Motor neuron (in vitro differentiated cells): ENCODE data around the gene ATP13A4. TPM values are rescaled to one million over a fixed set of nuclear protein-coding genes. Genes with fewer than 3 reads are reported as not detected.

ENCODE experiments used
- ATAC-seq, 8 experiments: fragments of 200-7000 bp; cut with Tn5 transposase; replicated peaks in 6 of 8; 2 replicates each; pipeline ENCODE4 v1.8.0; 2021; ENCODE audit warnings: mild to moderate bottlenecking in 8 of 8, moderate library complexity in 8 of 8
- H3K27ac ChIP-seq, 2 donors: fragments of 250-450 bp; sonication (Bioruptor Pico); 2 replicates each; pipeline ENCODE4 v1.9.0; 2021; ENCODE audit warnings: antibody characterized with exemption in 2 of 2, mild to moderate bottlenecking in 2 of 2, moderate library complexity in 1 of 2
- H3K4me1 ChIP-seq, 2 donors: fragments of 250-450 bp; sonication (Bioruptor Pico); replicated peaks in 1 of 2; 2 replicates each; pipeline ENCODE4 v1.6.1; 2021; ENCODE audit warnings: antibody characterized with exemption in 2 of 2, mild to moderate bottlenecking in 2 of 2, moderate library complexity in 1 of 2
- H3K4me3 ChIP-seq, 5 donors: fragments of 250-450 bp; sonication (Bioruptor Pico); 2 replicates each; pipeline ENCODE4 v1.9.0; 2021; ENCODE audit warnings: antibody characterized with exemption in 5 of 5, mild to moderate bottlenecking in 5 of 5, moderate library complexity in 4 of 5
- WGBS, 10 experiments: fragments of 450-650 bp; shearing (Covaris generic); methylation state at CpG; one replicate each; pipeline ENCODE4 v1.0.0; 2022; 5-methylcytosine and 5-hydroxymethylcytosine counted together
- in situ Hi-C, 9 experiments: fragments of 400-800 bp; cut with MboI; loops; one replicate each; pipeline ENCODE4 v1.15.0; 2021; ENCODE audit warnings: low sequenced_read_pairs in 9 of 9, low pct_unique_long_range_greater_than_20kb in 2 of 9; ENCODE audit not compliant: unreplicated experiment in 9 of 9
- total RNA-seq, 8 experiments: library from RNA; unstranded; fragments of 300-600 nt; gene quantifications; 2 replicates each; pipeline versions ENCODE4 v1.2.3 to v1.2.4, GENCODE V29; 2022

ATP13A4 gene
- total RNA-seq, 8 experiments from 2014 or later: 0.20 to 5.6 (median 0.92) TPM; not detected in 1

DNA sequence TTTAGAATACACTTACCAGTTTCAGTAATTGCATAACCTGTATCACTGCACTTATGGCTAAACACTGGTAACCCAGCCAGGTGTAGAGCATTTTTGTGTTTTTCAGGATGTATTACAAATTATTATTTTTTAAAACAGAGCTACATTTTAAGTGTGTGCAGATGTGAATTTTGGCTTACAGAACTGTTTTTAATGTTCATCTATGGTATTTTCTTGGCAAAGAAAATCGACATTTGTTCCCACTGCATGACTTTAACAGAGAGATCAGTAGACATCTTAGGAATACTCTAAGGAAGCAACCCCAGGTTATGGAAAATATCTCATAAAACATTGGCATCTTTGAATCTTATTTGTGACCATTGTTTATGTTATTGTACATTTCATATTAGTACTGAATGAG, 73.3 kb downstream of the ATP13A4 start:
- in situ Hi-C loops: no loop called here
- H3K4me1 ChIP-seq: no peaks in the 10 kb centered on the region
- whole genome bisulfite sequencing, 10 experiments: 0 to 43% (median 0%) methylated on average over 1 of the region's 1 CpG; no CpG with 5 or more reads in 2 of the 10 experiments
- no peak for ATAC-seq
- no peak overlapping the region for H3K27ac ChIP-seq
- no peak overlapping the region for H3K4me3 ChIP-seq

DNA sequence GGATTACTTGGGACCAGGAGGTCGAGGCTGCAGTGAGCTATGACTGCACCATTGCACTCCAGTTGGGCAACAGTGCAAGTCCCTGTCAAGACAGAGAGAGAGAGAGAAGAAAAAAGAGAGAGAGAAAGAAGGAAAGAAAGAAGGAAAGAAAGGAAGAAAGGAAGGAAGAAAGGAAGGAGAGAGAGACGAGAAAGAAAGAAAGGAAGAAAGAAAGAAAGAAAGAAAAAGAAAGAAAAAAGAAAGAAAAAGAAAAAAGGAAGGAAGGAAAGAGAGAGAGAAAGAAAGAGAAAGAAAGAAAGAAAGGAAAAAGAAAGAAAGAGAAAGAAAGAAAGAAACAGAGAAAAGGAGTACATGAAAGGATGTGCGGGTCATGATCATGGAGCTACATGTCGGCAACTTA, 80.2 kb downstream of the ATP13A4 start:
- Histone ChIP-seq H3K4me1 (no peaks in the 10 kb centered on the region), H3K4me3 (no peak overlapping the region), H3K27ac (no peak overlapping the region)
- no peak for ATAC-seq
- 37 to 100% (median 79%) methylated on average over 1 to 4 of the region's 4 CpGs for WGBS, 10 experiments
- in situ Hi-C loops: loop anchor here in 2 of 9 experiments (25.0 kb wide), 2 partner anchors 88 to 662 kb away; partner anchors contain the start of gene ATP13A4 (in 1 of the 2)

DNA sequence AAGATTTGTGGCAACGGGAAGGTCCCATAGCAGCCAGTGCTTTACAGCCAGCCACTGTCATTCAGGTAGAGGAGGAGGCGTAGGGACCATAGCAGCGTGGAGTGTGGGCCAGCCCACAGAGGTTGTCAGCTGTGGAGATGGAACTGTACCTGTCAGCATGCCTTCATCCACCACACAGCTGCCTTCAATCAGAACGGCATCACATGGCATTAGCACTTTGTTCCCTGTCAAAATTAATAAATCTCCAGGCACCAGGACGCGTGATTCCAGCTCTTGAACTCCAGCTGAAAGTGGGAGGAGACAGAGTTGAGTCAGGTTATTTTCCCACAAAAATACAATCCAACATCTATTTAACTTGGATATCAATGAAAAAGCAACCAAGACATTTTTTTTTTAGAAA, 84.0 kb downstream of the ATP13A4 start:
- no peaks in the 10 kb centered on the region for H3K4me1 ChIP-seq
- H3K4me3 ChIP-seq: no peak overlapping the region
- WGBS, 10 experiments: 0 to 100% (median 80%) methylated on average over 1 to 6 of the region's 6 CpGs; no CpG with 5 or more reads in 1 of the 10 experiments
- in situ Hi-C loops: loop anchor here in 2 of 9 experiments (25.0 kb wide), 2 partner anchors 92 to 658 kb away; partner anchors contain the start of gene ATP13A4 (in 1 of the 2)
- no peak for ATAC-seq
- H3K27ac ChIP-seq: no peak overlapping the region

DNA sequence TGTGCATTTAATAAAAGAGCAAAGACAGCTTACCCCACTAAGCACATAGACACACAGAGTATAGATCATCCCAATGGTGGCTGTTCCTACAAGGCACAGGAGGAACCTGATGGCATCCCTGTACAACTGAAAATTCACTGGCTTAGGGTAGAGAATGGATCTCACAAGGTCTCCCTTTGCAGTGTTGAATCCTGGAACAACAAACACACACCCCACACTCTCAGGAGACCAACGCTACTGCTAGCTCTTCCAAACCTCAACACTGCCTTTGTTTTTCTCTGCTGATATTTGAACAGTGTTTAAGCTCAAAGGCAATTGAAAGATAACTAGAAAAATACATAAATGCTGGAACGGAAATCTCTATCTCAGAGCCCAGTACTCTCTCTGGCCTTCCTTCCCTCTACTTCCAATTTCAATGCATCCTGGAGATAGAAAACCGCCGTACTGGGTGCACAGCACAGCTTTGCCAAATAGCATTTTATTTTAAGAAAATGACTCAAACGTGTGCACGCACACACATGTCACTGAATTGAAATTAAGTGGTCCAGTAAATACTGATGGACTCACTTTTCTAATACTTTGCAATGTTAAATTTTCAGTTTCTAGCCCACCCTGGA, 88.6 kb downstream of the ATP13A4 start:
- H3K4me1 ChIP-seq: no peaks in the 10 kb centered on the region
- no peak overlapping the region for H3K27ac ChIP-seq
- WGBS, 10 experiments: 0 to 95% (median 70%) methylated on average over 1 to 5 of the region's 6 CpGs
- no peak overlapping the region for H3K4me3 ChIP-seq
- in situ Hi-C loops: loop anchor here in 3 of 9 experiments (10.0 to 25.0 kb wide), 3 partner anchors 96 to 654 kb away; partner anchors contain the start of gene ATP13A4 (in 1 of the 3)
- ATAC-seq: no peak

DNA sequence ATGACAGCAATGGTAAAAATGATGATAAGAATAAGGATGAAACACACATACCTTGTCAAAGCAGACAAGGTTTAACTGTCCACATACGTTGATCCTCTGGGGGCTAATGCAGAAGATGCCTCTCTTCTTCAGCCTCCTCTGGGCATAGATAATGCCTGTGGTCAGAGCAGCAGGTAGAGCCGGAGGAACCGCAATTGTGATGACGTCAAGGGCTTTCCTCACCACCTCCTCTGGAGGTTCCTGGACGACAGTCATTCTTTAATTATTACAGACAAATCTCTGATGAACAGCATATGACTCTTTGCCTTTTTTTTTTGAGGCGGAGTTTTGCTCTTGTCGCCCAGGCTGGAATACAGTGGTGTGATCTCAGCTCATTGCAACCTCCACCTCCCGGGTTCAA, 89.8 kb downstream of the ATP13A4 start:
- ATAC-seq: no peak
- Histone ChIP-seq H3K4me1 (no peaks in the 10 kb centered on the region), H3K27ac (no peak overlapping the region), H3K4me3 (no peak overlapping the region)
- 7 to 100% (median 93%) methylated on average over 1 to 5 of the region's 8 CpGs; no CpG with 5 or more reads in 5 of the 10 experiments for WGBS, 10 experiments
- in situ Hi-C loops: loop anchor here in 3 of 9 experiments (10.0 to 25.0 kb wide), 3 partner anchors 97 to 653 kb away; partner anchors contain the start of gene ATP13A4 (in 1 of the 3)

DNA sequence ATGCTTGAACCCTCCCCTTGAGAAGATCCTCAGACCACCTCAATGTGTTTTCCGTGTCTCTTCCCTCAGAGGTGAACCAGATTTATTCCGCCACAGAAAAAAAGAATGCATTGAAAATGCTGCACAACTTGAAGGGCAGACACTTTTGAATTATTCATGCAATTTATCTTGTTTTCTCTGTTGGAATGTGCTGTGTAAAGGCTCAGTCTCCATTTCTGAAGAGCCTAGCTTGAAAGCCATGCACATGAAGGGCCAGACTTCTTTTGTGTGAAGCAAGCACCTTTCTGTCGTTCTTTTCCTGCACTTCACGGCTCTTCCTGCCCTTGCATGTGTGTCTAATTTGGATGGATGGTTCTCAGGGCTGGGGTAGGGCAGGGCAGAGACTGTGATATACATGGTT, 97.2 kb downstream of the ATP13A4 start:
- WGBS, 10 experiments: 0 to 63% (median 33%) methylated on average over 1 to 4 of the region's 4 CpGs; no CpG with 5 or more reads in 1 of the 10 experiments
- H3K27ac ChIP-seq: no peak overlapping the region
- in situ Hi-C loops: loop anchor here in 2 of 9 experiments (25.0 kb wide), 2 partner anchors 105 to 645 kb away; partner anchors contain the start of gene ATP13A4 (in 1 of the 2)
- ATAC-seq: peak in 6 of 8 experiments; percentile 16 to 71 (median 47)
- H3K4me3 ChIP-seq: no peak overlapping the region
- H3K4me1 ChIP-seq: peaks cover 8 to 11% of the 10 kb centered on the region in 2 donors

DNA sequence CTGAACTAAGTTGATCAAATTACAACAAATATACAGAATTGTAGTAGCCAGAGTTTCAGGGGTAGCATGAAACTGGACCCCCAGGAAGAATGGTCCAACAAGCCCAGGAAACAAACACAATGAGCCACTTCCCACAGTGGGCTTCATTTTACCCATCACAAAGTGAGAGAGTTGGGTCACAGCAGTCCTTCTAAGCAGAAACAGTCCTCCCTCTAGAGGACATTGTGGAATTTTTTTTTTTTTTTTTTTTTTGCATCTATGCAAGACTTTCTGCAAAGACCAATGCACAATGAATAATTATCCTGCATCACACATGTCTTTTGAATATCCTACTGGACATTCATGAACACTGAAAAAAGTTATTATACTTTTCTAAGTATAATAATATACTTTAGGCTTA, 102.4 kb downstream of the ATP13A4 start:
- in situ Hi-C loops: loop anchor here in 2 of 9 experiments (25.0 kb wide), 2 partner anchors 110 to 640 kb away; partner anchors contain the start of gene ATP13A4 (in 1 of the 2)
- Histone ChIP-seq H3K4me1 (peaks cover 3 to 4% of the 10 kb centered on the region in 2 donors), H3K4me3 (no peak overlapping the region), H3K27ac (no peak overlapping the region)
- peak in 3 of 8 experiments; percentile 78 to 85 (median 83) for ATAC-seq

DNA sequence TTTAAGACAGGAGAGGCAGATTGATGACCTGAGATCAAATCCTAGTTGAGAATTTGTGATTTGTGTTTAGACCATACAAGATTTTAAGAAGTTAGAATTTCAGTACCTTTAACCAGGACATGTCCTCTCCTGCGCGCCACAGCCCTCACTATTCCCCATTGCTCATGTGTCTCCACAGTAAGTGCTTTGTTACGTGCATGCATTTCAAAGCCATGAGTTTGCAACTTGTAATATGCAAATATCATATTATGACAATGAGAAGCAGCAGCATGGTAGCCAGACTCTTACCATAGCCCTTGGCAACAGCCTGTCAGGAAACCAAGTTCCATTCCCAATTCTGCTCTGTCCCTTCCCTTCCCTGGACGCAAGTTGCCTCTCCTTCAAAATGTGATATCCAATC, 102.8 kb downstream of the ATP13A4 start:
- Histone ChIP-seq H3K4me1 (no peaks in the 10 kb centered on the region), H3K27ac (no peak overlapping the region), H3K4me3 (no peak overlapping the region)
- ATAC-seq: peak in 3 of 8 experiments; percentile 69 to 97 (median 93)
- in situ Hi-C loops: loop anchor here in 2 of 9 experiments (25.0 kb wide), 2 partner anchors 110 to 640 kb away; partner anchors contain the start of gene ATP13A4 (in 1 of the 2)
- 20 to 100% (median 80%) methylated on average over 1 to 4 of the region's 4 CpGs; no CpG with 5 or more reads in 4 of the 10 experiments for WGBS, 10 experiments

DNA sequence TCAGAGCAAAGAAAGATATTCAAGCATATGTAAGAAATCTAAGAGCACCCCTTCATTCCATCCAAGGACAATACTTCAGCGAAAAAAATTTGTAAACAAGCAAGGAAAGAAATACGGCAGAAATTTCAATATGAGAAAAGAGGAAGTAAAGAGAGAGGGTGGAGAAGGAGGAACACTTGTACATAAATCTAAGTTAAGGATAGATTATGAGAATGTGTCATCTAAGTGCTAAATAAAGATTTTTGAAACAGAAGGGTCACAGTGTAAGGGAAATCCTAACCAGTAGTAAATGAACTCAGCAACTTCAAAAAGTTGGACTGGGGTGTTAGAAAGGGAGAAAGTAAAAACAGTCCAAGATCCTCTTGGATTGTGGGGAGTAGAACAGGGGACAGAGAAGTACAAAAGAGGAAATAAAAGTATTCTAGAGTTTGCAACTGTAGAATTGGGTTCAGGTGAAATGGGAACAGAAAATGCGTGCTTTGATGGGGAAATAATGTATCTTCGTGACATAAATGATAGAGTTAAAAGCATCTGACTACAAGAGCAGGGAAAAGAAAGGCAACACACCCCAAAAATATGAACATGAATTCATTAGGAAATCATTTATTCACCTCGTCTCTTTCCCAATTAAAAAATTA, 107.6 kb downstream of the ATP13A4 start:
- in situ Hi-C loops: no loop called here
- Histone ChIP-seq H3K4me3 (no peak overlapping the region), H3K27ac (no peak overlapping the region), H3K4me1 (no peaks in the 10 kb centered on the region)
- ATAC-seq: no peak
- WGBS, 10 experiments: 10 to 98% (median 89%) methylated on average over 3 to 5 of the region's 5 CpGs

DNA sequence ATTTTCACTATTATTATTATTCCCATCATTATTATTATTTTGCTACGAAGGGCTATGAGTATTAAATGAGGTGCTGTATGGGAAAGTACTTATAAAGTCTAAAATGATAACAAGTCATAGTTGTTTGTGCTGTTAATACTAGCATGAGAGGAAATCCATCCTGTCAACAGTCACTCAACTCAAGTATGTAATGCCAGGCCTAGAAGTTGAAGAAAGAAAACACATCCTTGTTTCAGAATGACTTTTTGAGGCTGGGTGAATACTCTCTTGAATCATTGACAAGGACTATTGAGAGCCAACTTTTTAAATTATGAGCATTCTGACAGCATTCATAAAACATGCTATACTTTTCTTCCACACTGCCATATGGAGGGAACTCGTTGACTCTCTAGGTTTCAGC, 115.3 kb downstream of the ATP13A4 start:
- Histone ChIP-seq H3K4me1 (no peaks in the 10 kb centered on the region), H3K27ac (no peak overlapping the region), H3K4me3 (no peak overlapping the region)
- ATAC-seq: no peak
- 0 to 95% (median 59%) methylated on average over 1 to 2 of the region's 2 CpGs; no CpG with 5 or more reads in 2 of the 10 experiments for WGBS, 10 experiments
- in situ Hi-C loops: no loop called here

DNA sequence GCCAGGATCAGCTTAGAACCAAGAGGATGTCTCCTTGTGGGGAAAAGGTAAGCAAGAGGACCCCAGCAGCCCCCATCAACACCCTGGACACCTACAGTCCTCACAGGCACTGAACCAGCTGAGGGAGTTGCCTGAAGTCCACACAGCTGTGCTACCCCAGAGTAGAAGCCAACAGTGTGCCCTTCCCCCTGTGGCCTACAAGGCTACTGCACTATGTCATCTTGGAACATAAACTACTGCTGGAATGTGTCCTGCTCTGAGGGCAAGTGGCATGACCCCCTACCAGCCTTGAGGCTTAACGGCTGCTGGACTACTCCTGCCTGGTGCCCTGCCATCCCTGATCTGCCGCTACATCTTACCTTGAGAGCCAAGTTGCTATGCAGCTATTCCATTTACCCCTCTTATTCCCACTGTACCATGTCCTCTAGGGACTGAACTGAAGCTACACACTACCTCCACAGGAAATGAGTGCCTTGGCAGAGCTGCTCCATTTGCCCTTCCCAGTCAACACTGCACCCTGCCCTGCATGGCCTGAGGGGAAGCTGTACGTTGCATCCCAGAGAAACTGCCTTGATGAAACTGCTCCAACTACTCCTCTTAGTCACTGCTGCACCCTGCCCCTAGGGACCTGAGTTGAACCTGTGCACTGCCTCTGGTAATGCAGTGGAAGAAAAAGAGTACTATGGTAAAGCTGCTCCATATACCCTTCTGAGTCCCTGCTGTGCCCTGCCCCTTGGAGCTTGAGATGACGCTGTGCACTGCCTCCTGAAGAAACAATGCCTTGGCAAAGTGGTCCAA, 135.9 kb downstream of the ATP13A4 start:
- ATAC-seq: no peak
- H3K4me1 ChIP-seq: no peaks in the 10 kb centered on the region
- WGBS, 10 experiments: 10 to 100% (median 100%) methylated on average over 1 to 2 of the region's 4 CpGs; no CpG with 5 or more reads in 4 of the 10 experiments
- H3K4me3 ChIP-seq: no peak overlapping the region
- no peak overlapping the region for H3K27ac ChIP-seq
- in situ Hi-C loops: no loop called here

DNA sequence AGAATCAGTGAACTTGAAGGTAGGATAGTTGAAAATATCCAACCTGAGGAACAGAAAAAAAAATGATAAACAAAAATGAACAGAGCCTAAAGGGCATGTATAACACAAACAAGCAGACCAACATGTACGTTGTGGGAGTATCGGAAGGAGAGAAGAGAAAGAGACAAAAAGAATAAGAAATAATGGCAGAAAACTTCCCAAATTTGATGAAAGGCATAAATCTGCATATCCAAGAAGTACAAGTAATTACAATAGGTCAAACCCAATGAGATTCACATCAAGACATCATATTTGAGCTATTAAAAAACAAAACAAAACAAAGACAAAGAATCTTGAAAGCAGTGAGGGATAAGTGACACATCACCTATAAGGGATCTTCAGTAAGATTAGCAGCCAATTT, 138.1 kb downstream of the ATP13A4 start:
- Histone ChIP-seq H3K4me3 (no peak overlapping the region), H3K4me1 (no peaks in the 10 kb centered on the region), H3K27ac (no peak overlapping the region)
- in situ Hi-C loops: no loop called here
- ATAC-seq: no peak
- 50 to 100% (median 91%) methylated on average over 1 to 2 of the region's 2 CpGs; no CpG with 5 or more reads in 1 of the 10 experiments for WGBS, 10 experiments
